Skeletal muscle tissue (tissue), 4 donors: ENCODE data around the gene USH2A. TPM values are rescaled to one million over a fixed set of nuclear protein-coding genes. Genes with fewer than 3 reads are reported as not detected.

Source experiments
- H3K27ac ChIP-seq: one replicate; pipeline ENCODE4 v1.7.0; 2013; ENCODE audit warnings: mild to moderate bottlenecking, low read depth, low read length, inconsistent platforms
- H3K27me3 ChIP-seq, 3 donors: one replicate each; pipeline ENCODE4 v1.7.0; 2013; ENCODE audit warnings: low read length in 3 of 3; ENCODE audit not compliant: control insufficient read depth in 3 of 3, insufficient read depth in 3 of 3
- H3K36me3 ChIP-seq, 3 donors: one replicate each; pipeline ENCODE4 v1.7.0; 2013; ENCODE audit warnings: low read length in 3 of 3; ENCODE audit not compliant: control insufficient read depth in 3 of 3, insufficient read depth in 3 of 3
- H3K4me1 ChIP-seq, 3 donors: one replicate each; pipeline ENCODE4 v1.7.0; 2013; ENCODE audit warnings: low read length in 3 of 3, mild to moderate bottlenecking in 3 of 3; ENCODE audit not compliant: control insufficient read depth in 3 of 3, insufficient read depth in 3 of 3
- H3K4me3 ChIP-seq, 3 donors: one replicate each; pipeline ENCODE4 v1.7.0; 2013; ENCODE audit warnings: low read length in 3 of 3
- H3K9ac ChIP-seq, 3 donors: one replicate each; pipeline ENCODE4 v1.7.0; 2013; ENCODE audit warnings: low read length in 3 of 3, mild to moderate bottlenecking in 3 of 3, moderate library complexity in 2 of 3, low read depth in 1 of 3
- H3K9me3 ChIP-seq, 3 donors: one replicate each; pipeline ENCODE4 v1.7.0; 2013; ENCODE audit warnings: low read length in 3 of 3; ENCODE audit not compliant: control insufficient read depth in 3 of 3
- total RNA-seq: library from RNA; depleted of rRNA; stranded (reverse); fragments of >200 nt; gene quantifications from one replicate; pipeline ENCODE4 v1.2.3, GENCODE V29; 2014
- donor health status: Osteomylitis.

USH2A gene
- total RNA-seq, 1 donor from 2014 or later: 0.52 TPM

DNA sequence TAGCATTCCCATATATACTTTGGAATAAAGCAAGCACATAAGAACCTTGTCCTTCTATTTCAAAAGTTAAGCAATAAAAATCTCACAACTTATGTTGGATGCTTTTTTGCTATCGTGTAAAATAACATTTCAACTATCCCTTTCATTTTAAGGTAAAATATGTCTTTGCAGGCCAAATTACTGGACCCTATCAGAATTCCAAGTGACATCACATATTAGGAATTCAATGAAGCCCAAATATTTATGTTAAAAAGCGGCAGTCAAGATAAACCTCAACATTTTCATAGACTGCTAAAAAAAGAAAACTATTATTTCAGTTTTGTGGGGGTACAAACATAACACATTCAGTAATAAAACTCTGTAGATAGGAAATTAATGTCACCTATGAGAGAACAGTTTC, 604.1 kb downstream of the USH2A start:
- H3K4me3 ChIP-seq: no peak overlapping the region
- no peaks in the 10 kb centered on the region for H3K4me1 ChIP-seq
- H3K27ac ChIP-seq: no peak overlapping the region
- no peaks in the 10 kb centered on the region for H3K9me3 ChIP-seq
- H3K36me3 ChIP-seq: no peaks in the 10 kb centered on the region
- H3K27me3 ChIP-seq: no peaks in the 10 kb centered on the region
- H3K9ac ChIP-seq: no peak overlapping the region

DNA sequence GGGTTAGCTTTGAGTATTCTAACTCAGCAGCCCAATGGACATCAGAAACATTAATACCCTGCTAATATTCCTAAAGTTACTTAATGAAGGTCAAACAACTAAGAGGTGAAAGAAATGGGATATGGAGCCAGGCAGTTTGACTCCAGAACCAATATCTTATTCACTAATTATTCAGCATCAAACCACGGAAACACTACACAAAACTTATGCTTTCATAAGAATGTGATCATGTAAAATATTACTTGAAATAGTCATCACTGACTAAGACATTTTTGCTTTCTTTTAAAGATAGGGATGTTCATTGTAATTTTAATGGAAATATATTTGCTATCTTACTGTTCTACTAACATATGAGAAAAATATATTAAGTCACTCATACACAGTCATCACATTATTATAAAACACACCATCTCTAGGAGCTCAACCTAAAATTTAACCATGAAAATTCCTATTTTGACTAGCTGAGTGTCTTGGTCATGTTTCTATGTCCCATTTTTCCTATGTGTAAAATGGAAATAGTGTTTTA, 615.3 kb downstream of the USH2A start:
- Histone ChIP-seq H3K27me3 (no peaks in the 10 kb centered on the region), H3K9ac (no peak overlapping the region), H3K27ac (no peak overlapping the region), H3K36me3 (no peaks in the 10 kb centered on the region), H3K4me1 (no peaks in the 10 kb centered on the region), H3K9me3 (no peaks in the 10 kb centered on the region), H3K4me3 (no peak overlapping the region)

DNA sequence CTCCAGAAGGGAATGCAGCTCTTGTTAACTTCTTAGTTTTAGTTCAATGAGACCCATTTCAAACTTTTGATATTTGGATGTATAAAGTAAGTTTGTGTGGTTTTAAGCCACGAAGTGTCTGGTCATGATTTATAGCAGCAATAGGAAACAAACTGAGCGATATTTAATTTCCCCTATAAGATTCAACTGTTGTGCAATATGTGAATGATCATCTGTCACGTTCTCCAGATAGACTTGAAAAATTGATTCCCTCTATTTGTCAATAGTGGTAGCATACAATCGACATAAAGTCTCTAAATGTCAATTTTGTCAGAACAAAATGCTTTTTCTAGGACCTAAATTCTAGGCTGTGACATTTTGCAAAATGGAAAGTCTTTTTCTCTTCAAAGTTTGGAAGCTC, 616.0 kb downstream of the USH2A start:
- Histone ChIP-seq H3K27ac (no peak overlapping the region), H3K4me3 (no peak overlapping the region), H3K9me3 (no peaks in the 10 kb centered on the region)

DNA sequence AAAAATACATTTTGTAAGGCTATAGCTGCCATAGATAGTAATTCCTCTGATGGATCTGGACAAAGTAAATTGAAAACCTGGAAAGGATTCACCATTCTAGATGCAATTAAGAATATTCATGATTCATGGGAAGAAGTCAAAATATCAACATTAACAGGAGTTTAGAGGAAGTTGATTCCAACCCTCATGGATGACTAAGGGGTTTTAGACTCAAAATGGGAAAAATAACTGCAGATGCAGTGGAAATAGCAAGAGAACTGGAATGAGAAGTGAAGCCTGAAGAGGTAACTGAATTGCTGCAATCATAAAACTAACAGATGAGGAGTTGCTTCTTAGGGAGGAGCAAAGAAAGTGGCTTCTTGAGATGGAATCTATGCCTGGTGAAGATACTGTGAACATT, 625.4 kb downstream of the USH2A start:
- H3K9ac ChIP-seq: no peak overlapping the region
- no peak overlapping the region for H3K27ac ChIP-seq
- no peaks in the 10 kb centered on the region for H3K27me3 ChIP-seq
- H3K9me3 ChIP-seq: no peaks in the 10 kb centered on the region
- H3K4me1 ChIP-seq: no peaks in the 10 kb centered on the region
- no peak overlapping the region for H3K4me3 ChIP-seq
- H3K36me3 ChIP-seq: no peaks in the 10 kb centered on the region

More for the DNA sequence above, 616.0 kb downstream of the USH2A start:
- no peak overlapping the region for H3K9ac ChIP-seq
- H3K4me1 ChIP-seq: no peaks in the 10 kb centered on the region
- H3K36me3 ChIP-seq: no peaks in the 10 kb centered on the region
- H3K27me3 ChIP-seq: no peaks in the 10 kb centered on the region

- Histone ChIP-seq H3K9me3 (no peaks in the 10 kb centered on the region), H3K27me3 (no peaks in the 10 kb centered on the region), H3K9ac (no peak overlapping the region), H3K4me3 (no peak overlapping the region), H3K36me3 (no peaks in the 10 kb centered on the region), H3K4me1 (no peaks in the 10 kb centered on the region), H3K27ac (no peak overlapping the region)
Observed at GRCh38 chr1:215794156-215794555, 629.1 kb downstream of the USH2A start.

DNA sequence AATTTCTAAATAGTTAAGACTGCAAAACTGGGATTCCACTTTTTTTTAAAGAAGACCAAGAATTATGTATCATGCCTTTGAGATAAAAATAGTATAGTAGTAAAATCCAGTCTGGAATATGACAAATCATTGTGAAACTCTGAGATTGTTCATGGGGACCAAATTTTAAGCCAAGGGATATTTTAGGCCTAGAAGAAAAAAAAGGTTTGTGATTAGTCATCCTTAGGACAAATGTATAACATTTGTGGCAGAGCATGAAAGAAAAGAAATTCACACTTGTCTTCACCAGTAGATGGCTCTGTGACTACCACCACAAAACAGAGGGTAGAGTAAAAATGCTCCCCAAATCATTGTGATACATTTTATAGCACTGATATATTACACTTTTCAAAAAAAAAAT, 630.1 kb downstream of the USH2A start:
- H3K27ac ChIP-seq: no peak overlapping the region
- H3K9ac ChIP-seq: no peak overlapping the region
- no peaks in the 10 kb centered on the region for H3K36me3 ChIP-seq
- H3K9me3 ChIP-seq: no peaks in the 10 kb centered on the region
- H3K4me3 ChIP-seq: no peak overlapping the region
- H3K4me1 ChIP-seq: no peaks in the 10 kb centered on the region
- H3K27me3 ChIP-seq: no peaks in the 10 kb centered on the region

- Histone ChIP-seq H3K4me1 (no peaks in the 10 kb centered on the region), H3K27me3 (no peaks in the 10 kb centered on the region), H3K4me3 (no peak overlapping the region), H3K9me3 (no peaks in the 10 kb centered on the region), H3K36me3 (no peaks in the 10 kb centered on the region), H3K9ac (no peak overlapping the region), H3K27ac (no peak overlapping the region)
Observed at GRCh38 chr1:215792446-215792845, 630.8 kb downstream of the USH2A start.

GRCh38 chr1:215789981-215790380, 633.3 kb downstream of the USH2A start:
- H3K9ac ChIP-seq: no peak overlapping the region
- H3K4me3 ChIP-seq: no peak overlapping the region
- H3K4me1 ChIP-seq: no peaks in the 10 kb centered on the region
- H3K36me3 ChIP-seq: no peaks in the 10 kb centered on the region
- no peaks in the 10 kb centered on the region for H3K27me3 ChIP-seq
- no peaks in the 10 kb centered on the region for H3K9me3 ChIP-seq
- H3K27ac ChIP-seq: no peak overlapping the region

DNA sequence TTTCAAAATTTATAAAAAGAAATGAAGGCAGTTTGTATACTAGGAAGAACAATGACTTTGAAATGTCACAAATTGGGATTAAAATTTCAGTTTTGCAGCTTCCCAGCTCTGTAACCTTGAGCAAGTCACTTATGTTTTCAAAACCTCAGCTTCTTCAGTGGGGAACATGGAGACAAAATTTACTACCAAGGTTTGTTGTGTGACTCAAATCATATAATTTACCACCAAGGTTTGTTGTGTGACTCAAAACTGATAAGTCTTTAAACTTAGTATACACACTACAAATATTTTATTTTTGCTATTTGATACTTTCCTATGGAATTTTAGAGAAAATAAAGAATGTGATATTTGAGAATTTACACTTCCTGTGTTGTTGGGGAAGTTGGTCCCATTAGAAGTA, 636.3 kb downstream of the USH2A start:
- H3K36me3 ChIP-seq: no peaks in the 10 kb centered on the region
- H3K27ac ChIP-seq: no peak overlapping the region
- H3K4me3 ChIP-seq: no peak overlapping the region
- H3K9me3 ChIP-seq: no peaks in the 10 kb centered on the region
- H3K9ac ChIP-seq: no peak overlapping the region
- no peaks in the 10 kb centered on the region for H3K27me3 ChIP-seq
- no peaks in the 10 kb centered on the region for H3K4me1 ChIP-seq

DNA sequence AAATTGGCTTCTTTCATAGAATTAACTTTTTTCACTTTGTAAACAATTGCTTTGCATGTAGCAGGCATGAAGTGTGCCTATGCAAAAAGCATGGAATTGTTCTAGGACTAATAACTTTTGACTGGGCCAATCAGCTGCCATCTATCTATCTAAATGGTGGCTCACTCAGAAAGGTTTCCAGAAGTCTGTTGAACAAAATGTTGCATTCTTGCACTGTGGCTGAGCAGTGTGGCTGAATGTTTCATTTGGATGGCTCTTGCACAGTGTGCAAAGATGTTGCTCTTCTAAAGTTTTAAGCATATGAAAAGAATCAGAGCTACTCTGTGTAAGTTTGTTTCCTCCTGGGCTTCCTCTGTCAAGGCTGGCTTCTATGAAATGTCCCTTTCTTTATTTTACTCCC, 642.6 kb downstream of the USH2A start:
- Histone ChIP-seq H3K27me3 (no peaks in the 10 kb centered on the region), H3K4me3 (no peak overlapping the region), H3K36me3 (no peaks in the 10 kb centered on the region), H3K9me3 (no peaks in the 10 kb centered on the region), H3K4me1 (no peaks in the 10 kb centered on the region), H3K9ac (no peak overlapping the region), H3K27ac (no peak overlapping the region)

DNA sequence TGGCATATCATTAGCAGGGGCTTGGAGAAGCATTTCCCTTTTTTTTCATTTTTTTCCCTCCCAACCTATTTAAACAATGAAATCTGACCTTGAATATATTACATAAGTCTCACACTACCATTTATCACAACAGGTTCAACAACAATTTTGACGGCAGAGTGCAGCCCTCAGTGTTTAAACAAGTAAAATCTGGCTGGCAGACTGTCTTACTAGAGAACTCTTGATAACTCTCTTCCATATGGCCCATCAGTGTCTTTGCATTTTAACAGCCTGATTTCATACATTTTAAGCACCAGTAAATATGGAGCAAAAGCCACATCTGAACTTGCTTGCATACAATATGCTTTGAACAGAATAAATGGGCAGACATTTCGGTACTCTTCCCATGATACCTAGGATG, 643.1 kb downstream of the USH2A start:
- Histone ChIP-seq H3K4me1 (no peaks in the 10 kb centered on the region), H3K4me3 (no peak overlapping the region), H3K27me3 (no peaks in the 10 kb centered on the region)

More for the DNA sequence above, 643.1 kb downstream of the USH2A start:
- Histone ChIP-seq H3K36me3 (no peaks in the 10 kb centered on the region), H3K9ac (no peak overlapping the region), H3K9me3 (no peaks in the 10 kb centered on the region), H3K27ac (no peak overlapping the region)
